ENCODE data around the gene USP4. TPM values are rescaled to one million over a fixed set of nuclear protein-coding genes. Genes with fewer than 3 reads are reported as not detected.

The USP4 gene
- total and polyA plus RNA-seq, 2 of the 8 experiments (the other 6 are each of a cell fraction or from before 2014, with no cell fraction given), result 16.0 to 27.8 TPM

GRCh38 chr3:49298511-49298910, 41.3 kb downstream of the USP4 start:
- Histone ChIP-seq H3K9ac (replicated peaks in 1 of 4; ENCODE audit: extremely low read depth in 1 of 4, low read depth in 3 of 4, low read length in 3 of 4) (no peak overlapping the region), H3K23me2 (ENCODE audit: low read depth, low read length) (no peaks in the 10 kb centered on the region), H3K18ac (ENCODE audit: extremely low read depth, low read length) (no peak overlapping the region), H4K5ac (ENCODE audit: insufficient read length, low read depth, low read length) (no peak overlapping the region), H3K27ac (ENCODE audit: low read depth, low read length) (no peak overlapping the region), H3K56ac (replicated peaks; ENCODE audit: insufficient read length, low read depth, low read length) (no peak overlapping the region), H2AFZ (ENCODE audit: low read length) (no peak overlapping the region), H3K23ac (ENCODE audit: insufficient read length) (no peak overlapping the region), H4K8ac (ENCODE audit: extremely low read depth, insufficient read depth, low read length) (no peak overlapping the region), H3K79me1 (ENCODE audit: low read depth, low read length) (no peaks in the 10 kb centered on the region; the same call in 1 of the 2 replicates), H2BK12ac (ENCODE audit: low read depth, low read length) (no peak overlapping the region), H3K79me2 (ENCODE audit: control insufficient read depth in 1 of 2, insufficient read depth in 2 of 2, low read length in 2 of 2) (no peaks in the 10 kb centered on the region), H2BK15ac (ENCODE audit: low read length) (no peak overlapping the region), H3K4ac (replicated peaks; ENCODE audit: insufficient read length, low read depth, low read length) (no peak overlapping the region), H3K36me3 (ENCODE audit: control insufficient read depth in 2 of 4, insufficient read depth in 4 of 4, low read length in 3 of 4) (peaks cover 7 to 39% (median 31%) of the 10 kb centered on the region in 4 experiments), H3K14ac (ENCODE audit: insufficient read length) (no peak overlapping the region), H2BK20ac (ENCODE audit: low read length) (no peak overlapping the region), H3K4me2 (ENCODE audit: insufficient read depth in 1 of 2, low read depth in 2 of 2, low read length in 2 of 2) (no peak overlapping the region), H4K91ac (replicated peaks; ENCODE audit: insufficient read length, low read length) (no peak overlapping the region), H2AK5ac (ENCODE audit: low read depth, low read length) (no peak overlapping the region), H3K4me1 (replicated peaks in 1 of 4; ENCODE audit: control insufficient read depth in 3 of 4, insufficient read depth in 4 of 4, low read length in 3 of 4) (no peaks in the 10 kb centered on the region), H2BK120ac (replicated peaks; ENCODE audit: low read depth, low read length) (no peak overlapping the region), H2BK5ac (ENCODE audit: low read depth, low read length) (no peak overlapping the region), H4K20me1 (replicated peaks in 1 of 2; ENCODE audit: control insufficient read depth in 1 of 2, insufficient read depth in 2 of 2, low read length in 2 of 2) (peaks cover 0 to 6% of the 10 kb centered on the region in 2 experiments), H3K27me3 (replicated peaks in 1 of 4; ENCODE audit: control insufficient read depth in 3 of 4, extremely low read depth in 1 of 4, insufficient read depth in 3 of 4, low read length in 3 of 4) (no peaks in the 10 kb centered on the region), H3K4me3 (ENCODE audit: extremely low read depth in 1 of 4, insufficient read depth in 2 of 4, low read depth in 3 of 4, low read length in 4 of 4) (no peak overlapping the region), H3K9me3 (ENCODE audit: insufficient read depth in 2 of 2, low read depth in 1 of 2, low read length in 1 of 2) (no peaks in the 10 kb centered on the region)
- FAIRE-seq (no peak), DNase-seq (ENCODE audit: low read depth in 1 of 2, low spot score in 2 of 2) (no peak)
- POLR2A ChIA-PET (ENCODE audit: partially characterized antibody), result no interaction called here
- CTCF ChIA-PET (ENCODE audit: partially characterized antibody), result no interaction called here
- 100% methylated on average over 7 of the region's 7 CpGs; no CpG with 5 or more reads in 1 of the 2 experiments for WGBS, 2 experiments (ENCODE audit: extremely low coverage in 1 of 2, insufficient coverage in 1 of 2, insufficient read length in 1 of 2, insufficient replicate concordance in 2 of 2, low coverage in 1 of 2, low lambda C conversion rate in 2 of 2, missing lambda C conversion rate in 1 of 2)
- TF ChIP-seq ZNF274 (IDR thresholded peaks at IDR 0.05; ENCODE audit: borderline replicate concordance, extremely low read depth, low read length), result no peak
- TF ChIP-seq BRCA1 (IDR thresholded peaks at IDR 0.05; ENCODE audit: low read depth, low read length), result no peak
- TF ChIP-seq NRF1 (IDR thresholded peaks at IDR 0.05; ENCODE audit: low read depth, low read length), result no peak
- no peak for TF ChIP-seq SP2 (IDR thresholded peaks at IDR 0.05; ENCODE audit: low read length)
- TF ChIP-seq, protein P1, sequence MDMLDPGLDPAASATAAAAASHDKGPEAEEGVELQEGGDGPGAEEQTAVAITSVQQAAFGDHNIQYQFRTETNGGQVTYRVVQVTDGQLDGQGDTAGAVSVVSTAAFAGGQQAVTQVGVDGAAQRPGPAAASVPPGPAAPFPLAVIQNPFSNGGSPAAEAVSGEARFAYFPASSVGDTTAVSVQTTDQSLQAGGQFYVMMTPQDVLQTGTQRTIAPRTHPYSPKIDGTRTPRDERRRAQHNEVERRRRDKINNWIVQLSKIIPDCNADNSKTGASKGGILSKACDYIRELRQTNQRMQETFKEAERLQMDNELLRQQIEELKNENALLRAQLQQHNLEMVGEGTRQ (IDR thresholded peaks at IDR 0.05; ENCODE audit: low read length), result no peak
- TF ChIP-seq CREB1 (IDR thresholded peaks at IDR 0.05), result no peak
- no peak for TF ChIP-seq PHF8 (conservative IDR thresholded peaks at IDR 0.05; ENCODE audit: low read depth, low read length)
- TF ChIP-seq RNF2 (IDR thresholded peaks at IDR 0.05; ENCODE audit: borderline replicate concordance, low read depth, low read length, missing control alignments, poor library complexity, severe bottlenecking), result no peak
- TF ChIP-seq, protein P2, sequence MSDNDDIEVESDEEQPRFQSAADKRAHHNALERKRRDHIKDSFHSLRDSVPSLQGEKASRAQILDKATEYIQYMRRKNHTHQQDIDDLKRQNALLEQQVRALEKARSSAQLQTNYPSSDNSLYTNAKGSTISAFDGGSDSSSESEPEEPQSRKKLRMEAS (IDR thresholded peaks at IDR 0.05), result no peak
